GM23338 (cell line): ENCODE results near the gene DSG4. TPM values are rescaled to one million over a fixed set of nuclear protein-coding genes. Genes with fewer than 3 reads are reported as not detected.

Experiments
- ATAC-seq: fragments of 200-7000 bp; cut with Tn5 transposase; 3 replicates; pipeline ENCODE4 v1.9.1; 2020
- DNase-seq: peaks from one replicate; pipeline ENCODE4 v3.0.0-alpha.2; 2015; ENCODE audit warnings: low spot score
- H2AFZ ChIP-seq: fragments of 200-600 bp; sonication (generic); 2 replicates; pipeline ENCODE4 v1.8.0; 2016; ENCODE audit warnings: antibody characterized with exemption, mild to moderate bottlenecking, moderate library complexity
- H3F3A ChIP-seq: fragments of 200-600 bp; sonication (generic); replicated peaks from 2 replicates; pipeline ENCODE4 v1.8.0; 2017; ENCODE audit warnings: antibody characterized with exemption, mixed run types, low read depth
- H3K27ac ChIP-seq: fragments of 200-600 bp; sonication (generic); 2 replicates; pipeline ENCODE4 v1.6.1; 2016; ENCODE audit warnings: low read depth
- H3K27me3 ChIP-seq: fragments of 200-600 bp; sonication (generic); 2 replicates; pipeline ENCODE4 v1.8.0; 2016; ENCODE audit warnings: mild to moderate bottlenecking, mixed run types, moderate library complexity; ENCODE audit not compliant: insufficient read depth
- H3K36me3 ChIP-seq: fragments of 200-600 bp; sonication (generic); 2 replicates; pipeline ENCODE4 v1.8.0; 2016; ENCODE audit warnings: mild to moderate bottlenecking; ENCODE audit not compliant: insufficient read depth
- H3K4me1 ChIP-seq: fragments of 200-600 bp; sonication (generic); 2 replicates; pipeline ENCODE4 v1.8.0; 2016; ENCODE audit warnings: mild to moderate bottlenecking, moderate library complexity; ENCODE audit not compliant: insufficient read depth
- H3K4me2 ChIP-seq: fragments of 200-600 bp; sonication (generic); 2 replicates; pipeline ENCODE4 v1.7.1; 2017; ENCODE audit warnings: mixed run types
- H3K4me3 ChIP-seq: fragments of 200-600 bp; sonication (generic); 2 replicates; pipeline ENCODE4 v1.6.1; 2016; ENCODE audit warnings: mixed run types
- H3K79me2 ChIP-seq: fragments of 200-600 bp; sonication (generic); replicated peaks from 2 replicates; pipeline ENCODE4 v1.8.0; 2017; ENCODE audit warnings: mild to moderate bottlenecking; ENCODE audit not compliant: insufficient read depth
- H3K9me2 ChIP-seq: fragments of 200-600 bp; sonication (generic); 2 replicates; pipeline ENCODE4 v1.8.0; 2017; ENCODE audit not compliant: insufficient read depth
- H4K20me1 ChIP-seq: fragments of 200-600 bp; sonication (generic); replicated peaks from 2 replicates; pipeline ENCODE4 v1.8.0; 2017; ENCODE audit warnings: mild to moderate bottlenecking; ENCODE audit not compliant: insufficient read depth
- H3K27ac Mint-ChIP-seq: 2 replicates; pipeline ENCODE4 v1.8.0; 2020; ENCODE audit warnings: inconsistent platforms, mild to moderate bottlenecking, moderate library complexity, mixed read lengths
- H3K27me3 Mint-ChIP-seq: 3 replicates; pipeline ENCODE4 v1.8.0; 2022; ENCODE audit warnings: low read depth, mild to moderate bottlenecking, moderate library complexity, mixed read lengths, inconsistent platforms; ENCODE audit not compliant: insufficient read depth, poor library complexity
- H3K36me3 Mint-ChIP-seq: 3 replicates; pipeline ENCODE4 v1.8.0; 2021; ENCODE audit warnings: low read depth, mild to moderate bottlenecking, inconsistent platforms, moderate library complexity, mixed read lengths
- H3K4me1 Mint-ChIP-seq: 3 replicates; pipeline ENCODE4 v1.8.0; 2020; ENCODE audit warnings: mild to moderate bottlenecking, inconsistent platforms, mixed read lengths
- H3K4me3 Mint-ChIP-seq: 3 replicates; pipeline ENCODE4 v1.8.0; 2021; ENCODE audit warnings: moderate library complexity, mild to moderate bottlenecking, inconsistent platforms, mixed read lengths
- H3K9me3 Mint-ChIP-seq: 3 replicates; pipeline ENCODE4 v1.8.0; 2020; ENCODE audit warnings: moderate library complexity, mild to moderate bottlenecking, inconsistent platforms, mixed read lengths
- CREB1 ChIP-seq: fragments of 250-450 bp; sonication (Bioruptor Pico); IDR thresholded peaks from 2 replicates; pipeline ENCODE4 v1.5.0; 2020; ENCODE audit warnings: low read depth, mild to moderate bottlenecking, moderate library complexity
- CTCF ChIP-seq, 2 experiments: fragments of 200-600 bp in 1 of 2; sonication (generic) in 1 of 2; conservative IDR thresholded peaks; 2 replicates each; pipeline versions ENCODE4 v1.5.1 to v1.6.1; 2016 to 2017; ENCODE audit warnings: antibody characterized with exemption in 2 of 2, low read depth in 2 of 2, mild to moderate bottlenecking in 2 of 2, moderate library complexity in 1 of 2
- ETS1 ChIP-seq: IDR thresholded peaks from 2 replicates; pipeline ENCODE4 v1.6.1; 2016; ENCODE audit warnings: antibody characterized with exemption
- EZH2 ChIP-seq: fragments of 200-600 bp; sonication (generic); IDR thresholded peaks from one replicate; pipeline ENCODE4 v1.8.0; 2017; ENCODE audit warnings: antibody characterized with exemption, mild to moderate bottlenecking, low read depth; ENCODE audit not compliant: unreplicated experiment
- EZH2phosphoT487 ChIP-seq: fragments of 200-600 bp; sonication (generic); IDR thresholded peaks from one replicate; pipeline ENCODE4 v1.8.1; 2018; ENCODE audit warnings: antibody characterized with exemption; ENCODE audit not compliant: unreplicated experiment
- JUNB ChIP-seq: IDR thresholded peaks from one replicate; pipeline ENCODE4 v1.6.1; 2016; ENCODE audit warnings: antibody characterized with exemption; ENCODE audit not compliant: unreplicated experiment
- NANOG ChIP-seq: IDR thresholded peaks from 2 replicates; pipeline ENCODE4 v1.6.1; 2016; ENCODE audit warnings: antibody characterized with exemption, borderline replicate concordance
- POLR2AphosphoS5 ChIP-seq: IDR thresholded peaks from 2 replicates; pipeline ENCODE4 v1.6.1; 2016; ENCODE audit warnings: antibody characterized with exemption, low read depth
- REST ChIP-seq: IDR thresholded peaks from one replicate; pipeline ENCODE4 v1.6.1; 2018; ENCODE audit warnings: antibody characterized with exemption; ENCODE audit not compliant: unreplicated experiment
- STAT1 ChIP-seq: IDR thresholded peaks from one replicate; pipeline ENCODE4 v1.6.1; 2016; ENCODE audit warnings: antibody characterized with exemption; ENCODE audit not compliant: unreplicated experiment
- ZNF114 ChIP-seq: fragments of 250-450 bp; sonication (Bioruptor Pico); IDR thresholded peaks from 2 replicates; pipeline ENCODE4 v1.5.0; 2020; ENCODE audit warnings: mild to moderate bottlenecking, moderate library complexity
- ZNF331 ChIP-seq: fragments of 250-450 bp; sonication (Bioruptor Pico); IDR thresholded peaks from 2 replicates; pipeline ENCODE4 v1.5.0; 2020; ENCODE audit warnings: low read depth, mild to moderate bottlenecking, moderate library complexity
- ZNF462 ChIP-seq: fragments of 250-450 bp; sonication (Bioruptor Pico); IDR thresholded peaks from 2 replicates; pipeline ENCODE4 v1.5.0; 2020; ENCODE audit warnings: mild to moderate bottlenecking, moderate library complexity
- polyA plus RNA-seq: library from polyadenylated mRNA; unstranded; fragments of >200 nt; fragmentation: Nextera tagmentation; extraction: Ambion mirVana; gene quantifications from 2 replicates; pipeline ENCODE4 v1.2.1, GENCODE V29; 2016
- total RNA-seq: library from RNA; depleted of rRNA; stranded (reverse); fragments of >200 nt; shearing (Covaris generic); gene quantifications from 2 replicates; pipeline ENCODE4 v1.2.3, GENCODE V29; 2014

Gene DSG4
- total and polyA plus RNA-seq, 2 experiments from 2014 or later: not detected

GRCh38 chr18:31432316-31432715 lies 55.7 kb downstream of the DSG4 start:
- H3K4me1 ChIP-seq: peaks cover 3% of the 10 kb centered on the region
- no peaks in the 10 kb centered on the region for H3F3A ChIP-seq
- TF ChIP-seq REST (no peak), ZNF462 (no peak), POLR2AphosphoS5 (no peak), EZH2phosphoT487 (no peak), CTCF (conservative IDR thresholded peaks at IDR 0.05; ENCODE audit: low read depth in 2 of 2) (no peak), NANOG (no peak), ETS1 (no peak), STAT1 (no peak), JUNB (no peak), EZH2 (no peak), ZNF331 (CRISPR knock-in tag) (no peak), ZNF114 (CRISPR knock-in tag) (no peak), CREB1 (CRISPR knock-in tag) (no peak)
- Mint-ChIP-seq H3K9me3 (peaks cover 4% of the 10 kb centered on the region; the same call in 2 of the 3 replicates), H3K27me3 (peaks cover 2% of the 10 kb centered on the region), H3K4me1 (peaks cover 7% of the 10 kb centered on the region), H3K36me3 (no peaks in the 10 kb centered on the region), H3K27ac (no peak overlapping the region), H3K4me3 (no peak overlapping the region)
- H3K4me2 ChIP-seq: no peak overlapping the region
- H2AFZ ChIP-seq: no peak overlapping the region
- no peaks in the 10 kb centered on the region for H3K79me2 ChIP-seq
- H3K4me3 ChIP-seq: no peak overlapping the region
- no peaks in the 10 kb centered on the region for H3K36me3 ChIP-seq
- H3K9me2 ChIP-seq: no peaks in the 10 kb centered on the region
- no peaks in the 10 kb centered on the region for H3K27me3 ChIP-seq
- no peaks in the 10 kb centered on the region for H4K20me1 ChIP-seq
- no peak for DNase-seq
- H3K27ac ChIP-seq: no peak overlapping the region
- no peak for ATAC-seq
